MCF 10A (cell line): ENCODE data around the gene TPRN. TPM values are rescaled to one million over a fixed set of nuclear protein-coding genes. Genes with fewer than 3 reads are reported as not detected.

ENCODE experiments used
- BruUV-seq: library from RNA; stranded (reverse); fragments of 400-500 nt; replicated peaks from 2 replicates; lab custom pipeline; 2021; lab: Mats Ljungman, UMichigan
- CTCF ChIA-PET: fragments of 300-600 bp; sonication (Branson Sonifier 250); formaldehyde crosslinking; extraction: SDS; loops from one replicate; lab custom pipeline; 2021; ENCODE audit warnings: antibody characterized with exemption, inconsistent platforms; lab: Yijun Ruan, JAX
- POLR2A ChIA-PET: fragments of 300-600, 350-650 bp; sonication (Branson Sonifier 250); formaldehyde crosslinking; extraction: SDS; loops from one replicate; lab custom pipeline; 2020; ENCODE audit warnings: antibody characterized with exemption, inconsistent platforms; lab: Yijun Ruan, JAX
- DNase-seq: peaks from one replicate; pipeline ENCODE4 v3.0.0-alpha.2; 2018; ENCODE audit not compliant: unreplicated experiment
- H3K27ac Mint-ChIP-seq: one replicate; pipeline ENCODE4 v1.8.0; 2022; ENCODE audit warnings: mild to moderate bottlenecking, low read depth, mixed read lengths; ENCODE audit not compliant: unreplicated experiment
- H3K27me3 Mint-ChIP-seq: one replicate; pipeline ENCODE4 v1.8.0; 2022; ENCODE audit warnings: mixed read lengths; ENCODE audit not compliant: insufficient read depth, unreplicated experiment
- H3K36me3 Mint-ChIP-seq: one replicate; pipeline ENCODE4 v1.8.0; 2022; ENCODE audit warnings: mild to moderate bottlenecking, moderate library complexity, mixed read lengths; ENCODE audit not compliant: insufficient read depth, unreplicated experiment
- H3K4me1 Mint-ChIP-seq: one replicate; pipeline ENCODE4 v1.8.0; 2022; ENCODE audit warnings: mixed read lengths; ENCODE audit not compliant: insufficient read depth, unreplicated experiment
- H3K4me3 Mint-ChIP-seq: one replicate; pipeline ENCODE4 v1.8.0; 2022; ENCODE audit warnings: mild to moderate bottlenecking, moderate library complexity, mixed read lengths; ENCODE audit not compliant: unreplicated experiment
- H3K9me3 Mint-ChIP-seq: one replicate; pipeline ENCODE4 v1.8.0; 2022; ENCODE audit warnings: mixed read lengths; ENCODE audit not compliant: unreplicated experiment
- intact Hi-C: fragments of 100-400 bp; cut with micrococcal nuclease; formaldehyde crosslinking; loops from 2 replicates; pipeline ENCODE4 v1.14.1; 2022
- total RNA-seq: library from RNA; stranded (reverse); gene quantifications from 2 replicates; pipeline ENCODE4 v1.2.3, GENCODE V29; 2022
- TF ChIP-seq, protein P1 (sequence below): fragments of 200-600 bp; IDR thresholded peaks from one replicate; pipeline ENCODE4 v1.8.0; 2022; ENCODE audit warnings: antibody characterized with exemption, mild to moderate bottlenecking; ENCODE audit not compliant: unreplicated experiment

Gene TPRN
- total RNA-seq, 1 experiment from 2014 or later, result 13.4 TPM

- peaks cover 25% of the 10 kb centered on the region for H3K4me1 Mint-ChIP-seq
- BruUV-seq, result no TSS peak
- POLR2A ChIA-PET, result interaction anchor here (3.0 to 5.3 kb wide), 2 partner anchors 14 to 22 kb away, joined by 40 to 73 read pairs; partner anchors contain the start of genes ANAPC2, CYSRT1, RNF208 and RNF224
- H3K27ac Mint-ChIP-seq, result no peak overlapping the region
- H3K27me3 Mint-ChIP-seq, result no peaks in the 10 kb centered on the region
- H3K36me3 Mint-ChIP-seq, result peaks cover 25% of the 10 kb centered on the region
- no peaks in the 10 kb centered on the region for H3K9me3 Mint-ChIP-seq
- TF ChIP-seq, protein P1, sequence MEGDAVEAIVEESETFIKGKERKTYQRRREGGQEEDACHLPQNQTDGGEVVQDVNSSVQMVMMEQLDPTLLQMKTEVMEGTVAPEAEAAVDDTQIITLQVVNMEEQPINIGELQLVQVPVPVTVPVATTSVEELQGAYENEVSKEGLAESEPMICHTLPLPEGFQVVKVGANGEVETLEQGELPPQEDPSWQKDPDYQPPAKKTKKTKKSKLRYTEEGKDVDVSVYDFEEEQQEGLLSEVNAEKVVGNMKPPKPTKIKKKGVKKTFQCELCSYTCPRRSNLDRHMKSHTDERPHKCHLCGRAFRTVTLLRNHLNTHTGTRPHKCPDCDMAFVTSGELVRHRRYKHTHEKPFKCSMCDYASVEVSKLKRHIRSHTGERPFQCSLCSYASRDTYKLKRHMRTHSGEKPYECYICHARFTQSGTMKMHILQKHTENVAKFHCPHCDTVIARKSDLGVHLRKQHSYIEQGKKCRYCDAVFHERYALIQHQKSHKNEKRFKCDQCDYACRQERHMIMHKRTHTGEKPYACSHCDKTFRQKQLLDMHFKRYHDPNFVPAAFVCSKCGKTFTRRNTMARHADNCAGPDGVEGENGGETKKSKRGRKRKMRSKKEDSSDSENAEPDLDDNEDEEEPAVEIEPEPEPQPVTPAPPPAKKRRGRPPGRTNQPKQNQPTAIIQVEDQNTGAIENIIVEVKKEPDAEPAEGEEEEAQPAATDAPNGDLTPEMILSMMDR, result no peak
- CTCF ChIA-PET, result interaction anchor here (0.6 to 1.0 kb wide), 3 partner anchors 13 to 33 kb away, joined by 3 to 5 read pairs (median 4); no protein-coding TSS in a partner anchor
- H3K4me3 Mint-ChIP-seq, result no peak overlapping the region
- no peak for DNase-seq
- intact Hi-C loops, result no loop called here
Measured at GRCh38 chr9:137202966-137203365, 2.4 kb upstream of the TPRN start.

GRCh38 chr9:137201205-137201868, 796 bp upstream of the TPRN start:
- no peak for DNase-seq
- Mint-ChIP-seq H3K9me3 (no peaks in the 10 kb centered on the region), H3K27ac (no peak overlapping the region), H3K36me3 (peaks cover 8% of the 10 kb centered on the region), H3K4me1 (peaks cover 11% of the 10 kb centered on the region), H3K27me3 (no peaks in the 10 kb centered on the region), H3K4me3 (peak overlapping the region; percentile 73)
- POLR2A ChIA-PET, result interaction anchor here (0.5 to 5.3 kb wide), 16 partner anchors 9 to 115 kb away, joined by 3 to 73 read pairs (median 4); partner anchors contain the start of genes ANAPC2, CYSRT1, MAN1B1 and NELFB
- intact Hi-C loops, result no loop called here
- no TSS peak for BruUV-seq
- TF ChIP-seq, protein P1, result no peak
- CTCF ChIA-PET, result interaction anchor here (0.7 to 1.0 kb wide), 4 partner anchors 11 to 74 kb away, joined by 3 to 4 read pairs (median 3); no protein-coding TSS in a partner anchor

GRCh38 chr9:137199411-137200121, 975 bp downstream of the TPRN start:
- BruUV-seq, result no TSS peak
- Mint-ChIP-seq H3K36me3 (peaks cover 8% of the 10 kb centered on the region), H3K27ac (no peak overlapping the region), H3K27me3 (no peaks in the 10 kb centered on the region), H3K9me3 (no peaks in the 10 kb centered on the region), H3K4me1 (peaks cover 18% of the 10 kb centered on the region), H3K4me3 (peak overlapping the region; percentile 76)
- TF ChIP-seq, protein P1, result no peak
- DNase-seq, result no peak
- intact Hi-C loops, result no loop called here
- ChIA-PET POLR2A (interaction anchor here (1.5 to 3.6 kb wide), 4 partner anchors 11 to 70 kb away, joined by 5 to 43 read pairs (median 22); partner anchors contain the start of genes ANAPC2, CYSRT1, RNF224 and SSNA1), CTCF (interaction anchor here (0.6 to 1.3 kb wide), 4 partner anchors 17 to 711 kb away, joined by 3 to 7 read pairs (median 5); no protein-coding TSS in a partner anchor)
